Endothelial cell of umbilical vein (primary cell): ENCODE measurements around the gene ATP10B.

Source experiments
- EZH2 ChIP-seq: IDR thresholded peaks from 2 replicates; pipeline ENCODE4 v1.6.1; 2012; ENCODE audit warnings: borderline replicate concordance, low read depth, mild to moderate bottlenecking, moderate library complexity, low read length, inconsistent platforms; ENCODE audit not compliant: severe bottlenecking
- JUN ChIP-seq: IDR thresholded peaks from 2 replicates; pipeline ENCODE4 v1.6.1; 2011; ENCODE audit warnings: borderline replicate concordance, low read depth; ENCODE audit not compliant: insufficient read length, insufficient read depth
- POLR2AphosphoS5 ChIP-seq: IDR thresholded peaks from 2 replicates; pipeline ENCODE4 v1.6.1; 2012; ENCODE audit warnings: low read depth, mild to moderate bottlenecking, control low read depth, low read length, moderate library complexity; ENCODE audit not compliant: insufficient read depth
- TF ChIP-seq, protein P1 (sequence below), 2 donors: IDR thresholded peaks; 1 replicate in 1 of 2; 2 replicates in 1 of 2; pipeline ENCODE4 v1.5.1; 2011; ENCODE audit warnings: low read length in 2 of 2, mild to moderate bottlenecking in 2 of 2, moderate library complexity in 2 of 2, control low read depth in 1 of 2, inconsistent platforms in 1 of 2, low read depth in 1 of 2; ENCODE audit not compliant: insufficient read depth in 1 of 2; ENCODE audit errors: extremely low read depth in 1 of 2
- TF ChIP-seq, protein P2 (sequence below): IDR thresholded peaks from 2 replicates; pipeline ENCODE4 v1.6.1; 2011; ENCODE audit not compliant: insufficient read depth, insufficient read length

DNA sequence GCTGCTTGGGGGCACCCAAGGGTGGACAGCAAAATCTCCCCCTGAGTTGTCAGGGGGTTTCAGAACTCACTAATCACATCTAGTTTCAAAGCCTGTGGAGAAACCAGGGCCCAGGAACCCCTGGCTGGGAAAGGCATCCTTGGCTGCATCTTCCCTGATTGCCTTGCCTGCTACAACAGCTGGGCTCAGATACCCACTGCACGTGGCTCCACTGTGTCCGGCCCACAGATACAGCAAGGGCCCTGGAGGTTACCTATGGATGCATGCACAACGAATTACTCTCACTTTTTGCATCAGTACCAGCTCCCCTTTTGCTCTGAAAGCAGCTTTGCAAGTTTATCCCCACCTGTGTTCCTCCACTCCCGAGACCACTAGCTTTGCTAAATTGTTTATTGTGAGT is 55.0 kb downstream of the ATP10B start:
- TF ChIP-seq EZH2 (no peak), POLR2AphosphoS5 (no peak), JUN (no peak)
- TF ChIP-seq, protein P1, sequence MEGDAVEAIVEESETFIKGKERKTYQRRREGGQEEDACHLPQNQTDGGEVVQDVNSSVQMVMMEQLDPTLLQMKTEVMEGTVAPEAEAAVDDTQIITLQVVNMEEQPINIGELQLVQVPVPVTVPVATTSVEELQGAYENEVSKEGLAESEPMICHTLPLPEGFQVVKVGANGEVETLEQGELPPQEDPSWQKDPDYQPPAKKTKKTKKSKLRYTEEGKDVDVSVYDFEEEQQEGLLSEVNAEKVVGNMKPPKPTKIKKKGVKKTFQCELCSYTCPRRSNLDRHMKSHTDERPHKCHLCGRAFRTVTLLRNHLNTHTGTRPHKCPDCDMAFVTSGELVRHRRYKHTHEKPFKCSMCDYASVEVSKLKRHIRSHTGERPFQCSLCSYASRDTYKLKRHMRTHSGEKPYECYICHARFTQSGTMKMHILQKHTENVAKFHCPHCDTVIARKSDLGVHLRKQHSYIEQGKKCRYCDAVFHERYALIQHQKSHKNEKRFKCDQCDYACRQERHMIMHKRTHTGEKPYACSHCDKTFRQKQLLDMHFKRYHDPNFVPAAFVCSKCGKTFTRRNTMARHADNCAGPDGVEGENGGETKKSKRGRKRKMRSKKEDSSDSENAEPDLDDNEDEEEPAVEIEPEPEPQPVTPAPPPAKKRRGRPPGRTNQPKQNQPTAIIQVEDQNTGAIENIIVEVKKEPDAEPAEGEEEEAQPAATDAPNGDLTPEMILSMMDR (IDR thresholded peaks at IDR 0.05; ENCODE audit: extremely low read depth in 1 of 2, insufficient read depth in 1 of 2, low read depth in 1 of 2, low read length in 2 of 2): no peak
- TF ChIP-seq, protein P2, sequence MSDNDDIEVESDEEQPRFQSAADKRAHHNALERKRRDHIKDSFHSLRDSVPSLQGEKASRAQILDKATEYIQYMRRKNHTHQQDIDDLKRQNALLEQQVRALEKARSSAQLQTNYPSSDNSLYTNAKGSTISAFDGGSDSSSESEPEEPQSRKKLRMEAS: no peak
